Neuronal stem cell (in vitro differentiated cells): Measurements from ENCODE around the gene ATL2.
"Not testable (repeated sequence)": the region's sequence is repeated elsewhere in the genome, so short reads cannot be mapped to it uniquely, and the experiment has no call there.

Experiments
- DNase-seq: peaks from one replicate; pipeline ENCODE4 v3.0.0-alpha.2; 2013; ENCODE audit warnings: low spot score
- H2AFZ ChIP-seq: one replicate; pipeline ENCODE4 v1.6.1; 2013; ENCODE audit warnings: mild to moderate bottlenecking, low read length, inconsistent platforms
- H2AK5ac ChIP-seq: 2 replicates; pipeline ENCODE4 v1.6.1; 2013; ENCODE audit warnings: low read depth, mild to moderate bottlenecking, inconsistent platforms, low read length, moderate library complexity, mixed read lengths
- H2BK120ac ChIP-seq: 2 replicates; pipeline ENCODE4 v1.6.1; 2013; ENCODE audit warnings: low read depth, mild to moderate bottlenecking, inconsistent platforms, low read length, moderate library complexity, mixed read lengths
- H2BK12ac ChIP-seq: one replicate; pipeline ENCODE4 v1.6.1; 2013; ENCODE audit warnings: low read length, inconsistent platforms
- H2BK15ac ChIP-seq: 2 replicates; pipeline ENCODE4 v1.6.1; 2013; ENCODE audit warnings: mild to moderate bottlenecking, low read length, inconsistent platforms, mixed read lengths
- H2BK5ac ChIP-seq: one replicate; pipeline ENCODE4 v1.6.1; 2013; ENCODE audit warnings: inconsistent platforms, mild to moderate bottlenecking, low read length, moderate library complexity
- H3K14ac ChIP-seq: one replicate; pipeline ENCODE4 v1.6.1; 2013; ENCODE audit warnings: low read length, inconsistent platforms
- H3K18ac ChIP-seq: 2 replicates; pipeline ENCODE4 v1.6.1; 2013; ENCODE audit warnings: low read length, inconsistent platforms
- H3K23ac ChIP-seq: 2 replicates; pipeline ENCODE4 v1.6.1; 2013; ENCODE audit warnings: low read depth, mild to moderate bottlenecking, mixed read lengths, low read length, inconsistent platforms; ENCODE audit not compliant: poor library complexity
- H3K27ac ChIP-seq: replicated peaks from 3 replicates; pipeline ENCODE4 v1.5.1; 2013; ENCODE audit warnings: low read length, inconsistent platforms
- H3K27me3 ChIP-seq, 3 experiments: 2 replicates each; pipeline ENCODE4 v1.6.1; 2013; ENCODE audit warnings: low read length in 3 of 3, mild to moderate bottlenecking in 2 of 3, inconsistent platforms in 1 of 3, low read depth in 1 of 3, mixed read lengths in 1 of 3, moderate library complexity in 1 of 3; ENCODE audit not compliant: control insufficient read depth in 3 of 3, insufficient read depth in 3 of 3
- H3K36me3 ChIP-seq, 2 donors: replicated peaks in 1 of 2; 2 replicates each; pipeline ENCODE4 v1.6.1; 2013; ENCODE audit warnings: low read length in 2 of 2; ENCODE audit not compliant: control insufficient read depth in 2 of 2, insufficient read depth in 2 of 2
- H3K4ac ChIP-seq: 2 replicates; pipeline ENCODE4 v1.6.1; 2013; ENCODE audit warnings: inconsistent platforms, mild to moderate bottlenecking, low read length, moderate library complexity
- H3K4me1 ChIP-seq, 2 donors: 1 replicate in 1 of 2; 2 replicates in 1 of 2; pipeline ENCODE4 v1.6.1; 2013; ENCODE audit warnings: low read length in 2 of 2, low read depth in 1 of 2; ENCODE audit not compliant: control insufficient read depth in 2 of 2, insufficient read depth in 1 of 2
- H3K4me2 ChIP-seq: one replicate; pipeline ENCODE4 v1.6.1; 2013; ENCODE audit warnings: mild to moderate bottlenecking, low read length, inconsistent platforms; ENCODE audit not compliant: insufficient read depth, poor library complexity, severe bottlenecking
- H3K4me3 ChIP-seq, 2 donors: 2 replicates each; pipeline ENCODE4 v1.5.1; 2013; ENCODE audit warnings: low read length in 2 of 2, mild to moderate bottlenecking in 2 of 2, inconsistent platforms in 1 of 2, moderate library complexity in 1 of 2
- H3K79me1 ChIP-seq: one replicate; pipeline ENCODE4 v1.6.1; 2013; ENCODE audit warnings: low read depth, mild to moderate bottlenecking, inconsistent platforms, low read length, moderate library complexity
- H3K9ac ChIP-seq: one replicate; pipeline ENCODE4 v1.6.1; 2013; ENCODE audit warnings: mild to moderate bottlenecking, low read depth, low read length, inconsistent platforms; ENCODE audit not compliant: poor library complexity
- H3K9me3 ChIP-seq, 2 donors: replicated peaks in 1 of 2; 2 replicates each; pipeline versions ENCODE3 to v1.6.1; 2013; ENCODE audit warnings: low read length in 2 of 2, mild to moderate bottlenecking in 2 of 2, inconsistent platforms in 1 of 2, low read depth in 1 of 2, mixed read lengths in 1 of 2, moderate library complexity in 1 of 2; ENCODE audit not compliant: control insufficient read depth in 2 of 2, insufficient read depth in 1 of 2
- H4K8ac ChIP-seq: one replicate; pipeline ENCODE4 v1.6.1; 2013; ENCODE audit warnings: low read depth, mild to moderate bottlenecking, inconsistent platforms, low read length, moderate library complexity
- H4K91ac ChIP-seq: one replicate; pipeline ENCODE4 v1.6.1; 2013; ENCODE audit warnings: low read length, low read depth, mild to moderate bottlenecking, inconsistent platforms; ENCODE audit not compliant: poor library complexity
- WGBS, 2 donors: extraction: QIAGEN DNeasy Blood & Tissue Kit; methylation state at CpG; one replicate each; pipeline ENCODE4 v1.1.7; 2013; ENCODE audit warnings: missing lambda C conversion rate in 2 of 2, mixed read lengths in 1 of 2; ENCODE audit not compliant: insufficient read length in 2 of 2, insufficient replicate concordance in 1 of 2; ENCODE audit errors: extremely low coverage in 2 of 2; 5-methylcytosine and 5-hydroxymethylcytosine counted together

ATL2 gene

GRCh38 chr2:38386821-38387220 lies 9.7 kb upstream of the ATL2 start:
- Histone ChIP-seq H3K27ac (no peak overlapping the region), H2AFZ (no peak overlapping the region), H4K8ac (no peak overlapping the region), H3K79me1 (no peaks in the 10 kb centered on the region), H3K4ac (no peak overlapping the region), H3K9ac (no peak overlapping the region), H2BK120ac (no peak overlapping the region), H4K91ac (no peak overlapping the region), H2BK12ac (no peak overlapping the region), H3K27me3 (peaks cover 0 to 8% (median 0%) of the 10 kb centered on the region in 3 experiments), H2BK15ac (no peak overlapping the region), H3K18ac (no peak overlapping the region), H2BK5ac (no peak overlapping the region), H3K14ac (no peak overlapping the region), H3K4me2 (no peak overlapping the region), H3K4me1 (no peaks in the 10 kb centered on the region), H3K36me3 (no peaks in the 10 kb centered on the region), H2AK5ac (no peak overlapping the region), H3K9me3 (no peaks in the 10 kb centered on the region), H3K23ac (no peak overlapping the region), H3K4me3 (no peak overlapping the region)
- no peak for DNase-seq
- WGBS, 2 donors: no CpG with 5 or more reads among the region's 7 CpGs

DNA sequence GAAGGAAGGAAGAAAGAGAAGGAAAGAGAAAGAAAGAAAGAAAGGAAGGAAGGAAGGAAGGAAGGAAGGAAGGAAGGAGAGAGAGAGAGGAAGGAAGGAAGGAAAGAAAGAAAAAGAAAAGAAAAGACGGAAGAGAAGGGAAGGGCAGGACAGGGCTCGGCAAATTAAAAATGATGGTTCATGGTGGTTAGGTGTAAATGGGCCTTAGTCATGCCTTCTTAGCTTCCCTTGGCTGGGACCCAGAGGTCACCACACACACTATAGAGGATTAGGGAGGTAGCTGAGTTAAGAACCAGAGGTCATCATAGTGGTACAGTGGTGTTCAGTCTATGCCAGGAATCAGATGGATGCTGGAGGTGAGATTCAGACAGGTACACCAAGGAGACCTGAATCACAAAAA lies 9.3 kb upstream of the ATL2 start:
- H3K27ac ChIP-seq: no peak overlapping the region
- H2AK5ac ChIP-seq: no peak overlapping the region
- H3K79me1 ChIP-seq: no peaks in the 10 kb centered on the region
- H3K9ac ChIP-seq: no peak overlapping the region
- no peak overlapping the region for H2AFZ ChIP-seq
- no peaks in the 10 kb centered on the region for H3K36me3 ChIP-seq
- no peaks in the 10 kb centered on the region for H3K9me3 ChIP-seq
- H3K23ac ChIP-seq: no peak overlapping the region
- DNase-seq: no peak
- no peak overlapping the region for H2BK120ac ChIP-seq
- H2BK5ac ChIP-seq: no peak overlapping the region
- H4K8ac ChIP-seq: no peak overlapping the region
- H3K27me3 ChIP-seq: peaks cover 0 to 8% (median 0%) of the 10 kb centered on the region in 3 experiments
- no peak overlapping the region for H3K4me3 ChIP-seq
- H2BK12ac ChIP-seq: no peak overlapping the region
- no peak overlapping the region for H3K4me2 ChIP-seq
- H3K4ac ChIP-seq: no peak overlapping the region
- no peak overlapping the region for H3K14ac ChIP-seq
- no peak overlapping the region for H4K91ac ChIP-seq
- no peak overlapping the region for H3K18ac ChIP-seq
- no CpG with 5 or more reads among the region's 2 CpGs for WGBS, 2 donors
- H2BK15ac ChIP-seq: no peak overlapping the region
- H3K4me1 ChIP-seq: no peaks in the 10 kb centered on the region

DNA sequence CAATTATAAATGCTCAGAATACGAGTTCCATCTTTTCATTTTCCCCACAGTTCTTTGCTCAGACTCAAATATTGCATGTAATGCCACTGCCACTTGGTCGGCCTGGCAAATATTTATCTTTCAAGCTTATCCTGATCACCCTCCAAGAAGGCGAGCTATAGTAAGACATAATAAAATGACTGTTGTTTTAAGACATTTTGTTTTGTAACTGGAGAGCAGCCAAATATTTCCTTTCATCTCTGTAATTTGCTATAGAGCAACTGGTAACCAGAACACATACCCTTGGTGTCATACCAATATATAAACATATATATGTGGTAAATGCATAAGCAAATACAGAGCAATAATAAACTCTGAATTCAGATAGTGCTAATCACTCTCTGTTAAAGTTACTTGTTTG lies 7.3 kb upstream of the ATL2 start:
- Histone ChIP-seq H4K91ac (no peak overlapping the region), H2BK15ac (no peak overlapping the region)

DNA sequence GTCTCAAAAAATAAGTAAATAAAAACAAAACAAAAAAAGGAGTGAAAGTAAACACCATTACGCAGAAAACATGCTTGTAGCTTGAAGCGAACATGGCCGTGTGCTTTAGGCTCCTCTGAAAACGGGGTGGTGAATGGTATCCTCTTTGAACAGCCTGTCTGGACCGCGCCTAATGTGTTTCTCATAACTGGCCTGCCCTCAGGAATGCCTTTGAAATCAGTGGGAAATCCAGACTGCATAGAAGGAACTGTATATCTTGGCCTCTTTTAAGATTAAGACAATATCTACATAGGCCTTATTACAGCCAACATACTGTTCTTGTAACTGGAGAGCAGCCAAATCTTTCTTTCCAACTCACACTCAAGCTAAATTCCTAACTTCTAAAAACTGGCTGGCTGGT lies 6.7 kb upstream of the ATL2 start:
- H3K23ac ChIP-seq, H2BK120ac ChIP-seq, H3K4me2 ChIP-seq, DNase-seq, H2BK12ac ChIP-seq, H3K9ac ChIP-seq, H3K27me3 ChIP-seq, H3K79me1 ChIP-seq, H3K36me3 ChIP-seq, H3K9me3 ChIP-seq, H3K27ac ChIP-seq, H3K4me1 ChIP-seq, H2AFZ ChIP-seq, H3K14ac ChIP-seq, H2BK5ac ChIP-seq, H3K4me3 ChIP-seq, H3K4ac ChIP-seq, H3K18ac ChIP-seq, H4K8ac ChIP-seq, H2AK5ac ChIP-seq, H2BK15ac ChIP-seq, H4K91ac ChIP-seq: not testable (repeated sequence)
- WGBS, 2 donors: no CpG with 5 or more reads among the region's 6 CpGs

More for the DNA sequence above, 7.3 kb upstream of the ATL2 start:
- H3K23ac ChIP-seq: no peak overlapping the region
- H3K4ac ChIP-seq: no peak overlapping the region
- H3K4me2 ChIP-seq: no peak overlapping the region
- H2BK120ac ChIP-seq: no peak overlapping the region
- no peak overlapping the region for H3K4me3 ChIP-seq
- H2AK5ac ChIP-seq: no peak overlapping the region
- no peak overlapping the region for H2BK12ac ChIP-seq
- DNase-seq: no peak
- H3K14ac ChIP-seq: no peak overlapping the region
- H3K27ac ChIP-seq: no peak overlapping the region
- no peak overlapping the region for H2BK5ac ChIP-seq
- H4K8ac ChIP-seq: no peak overlapping the region
- WGBS, 2 donors: no CpG with 5 or more reads among the region's 3 CpGs
- no peaks in the 10 kb centered on the region for H3K9me3 ChIP-seq
- no peak overlapping the region for H3K18ac ChIP-seq
- no peaks in the 10 kb centered on the region for H3K36me3 ChIP-seq
- H3K79me1 ChIP-seq: no peaks in the 10 kb centered on the region
- H3K9ac ChIP-seq: no peak overlapping the region
- H2AFZ ChIP-seq: no peak overlapping the region
- no peaks in the 10 kb centered on the region for H3K27me3 ChIP-seq
- no peaks in the 10 kb centered on the region for H3K4me1 ChIP-seq
